ENCODE measurements around the gene ZMYND8. TPM values are rescaled to one million over a fixed set of nuclear protein-coding genes. Genes with fewer than 3 reads are reported as not detected.

The ZMYND8 gene
- polyA plus RNA-seq, 3 donors = 1.4 to 13.8 (median 5.8) TPM

- Histone ChIP-seq H3K4me3 (replicated peaks in 1 of 3; ENCODE audit: low read depth in 2 of 3, low read length in 3 of 3) (no peak overlapping the region), H3K36me3 (replicated peaks in 1 of 2; ENCODE audit: control insufficient read depth in 1 of 2, insufficient read depth in 2 of 2, low read length in 2 of 2) (peaks cover 51 to 95% of the 10 kb centered on the region in 2 donors), H3K27me3 (ENCODE audit: control insufficient read depth in 2 of 2, insufficient read depth in 2 of 2, low read length in 2 of 2) (no peaks in the 10 kb centered on the region), H3K79me2 (ENCODE audit: insufficient read depth, low read length) (peaks cover 48% of the 10 kb centered on the region), H4K20me1 (ENCODE audit: insufficient read depth, low read length) (peaks cover 38% of the 10 kb centered on the region), H3K9me3 (replicated peaks in 1 of 2; ENCODE audit: control insufficient read depth in 1 of 2, insufficient read depth in 1 of 2, low read length in 2 of 2) (no peaks in the 10 kb centered on the region), H3K4me2 (replicated peaks; ENCODE audit: extremely low read depth, low read length, poor library complexity, severe bottlenecking) (no peak overlapping the region), H3K27ac (ENCODE audit: low read depth in 1 of 2, low read length in 2 of 2) (peak overlapping the region in 1 of 2 donors; percentile 20), H3K9ac (ENCODE audit: insufficient read depth, low read length, poor library complexity, severe bottlenecking) (no peak overlapping the region), H2AFZ (ENCODE audit: insufficient read depth, low read depth, low read length, poor library complexity, severe bottlenecking) (no peak overlapping the region), H3K4me1 (ENCODE audit: control insufficient read depth in 1 of 2, insufficient read depth in 2 of 2, low read length in 2 of 2) (no peaks in the 10 kb centered on the region)
- peaks cover 0 to 2% (median 0%) of the 10 kb centered on the region in 3 donors for H3K27me3 Mint-ChIP-seq (ENCODE audit: low read depth in 3 of 3)
- H3K4me3 Mint-ChIP-seq = no peak overlapping the region
- H3K4me1 Mint-ChIP-seq = peaks cover 6% of the 10 kb centered on the region
- H3K9me3 Mint-ChIP-seq = no peaks in the 10 kb centered on the region
- no peak for DNase-seq
- no peak overlapping the region for H3K27ac Mint-ChIP-seq
- intact Hi-C loops (cut with micrococcal nuclease) = loop anchor here in 1 of 2 donors (10.0 kb wide), 1 partner anchor 354 kb away; no protein-coding TSS in a partner anchor
- 100% methylated on average over 2 of the region's 7 CpGs for WGBS (ENCODE audit: insufficient coverage)
- no peak for TF ChIP-seq CTCF (IDR thresholded peaks at IDR 0.05)
- H3K36me3 Mint-ChIP-seq = peaks cover 65 to 91% of the 10 kb centered on the region in 2 donors
Observed at GRCh38 chr20:47271046-47271615, 85.4 kb downstream of the ZMYND8 start.

GRCh38 chr20:47269309-47270165 is 87.0 kb downstream of the ZMYND8 start:
- intact Hi-C loops (cut with micrococcal nuclease) = loop anchor here (1.0 to 10.0 kb wide), 2 partner anchors 13 to 355 kb away; no protein-coding TSS in a partner anchor
- H3K9me3 Mint-ChIP-seq = no peaks in the 10 kb centered on the region
- no peak for DNase-seq
- H4K20me1 ChIP-seq (ENCODE audit: insufficient read depth, low read length) = peaks cover 42% of the 10 kb centered on the region
- H3K4me1 Mint-ChIP-seq = peaks cover 2% of the 10 kb centered on the region
- no peak for TF ChIP-seq CTCF (IDR thresholded peaks at IDR 0.05)
- peaks cover 45 to 91% of the 10 kb centered on the region in 2 donors for H3K36me3 ChIP-seq (replicated peaks in 1 of 2; ENCODE audit: control insufficient read depth in 1 of 2, insufficient read depth in 2 of 2, low read length in 2 of 2)
- no peaks in the 10 kb centered on the region for H3K27me3 ChIP-seq (ENCODE audit: control insufficient read depth in 2 of 2, insufficient read depth in 2 of 2, low read length in 2 of 2)
- peaks cover 48% of the 10 kb centered on the region for H3K79me2 ChIP-seq (ENCODE audit: insufficient read depth, low read length)
- no peak overlapping the region for H2AFZ ChIP-seq (ENCODE audit: insufficient read depth, low read depth, low read length, poor library complexity, severe bottlenecking)
- H3K36me3 Mint-ChIP-seq = peaks cover 52 to 87% of the 10 kb centered on the region in 2 donors
- peak overlapping the region in 1 of 7 donors; percentile 31 for H3K27ac Mint-ChIP-seq
- H3K4me3 ChIP-seq (replicated peaks in 1 of 3; ENCODE audit: low read depth in 2 of 3, low read length in 3 of 3) = no peak overlapping the region
- no peaks in the 10 kb centered on the region for H3K9me3 ChIP-seq (replicated peaks in 1 of 2; ENCODE audit: control insufficient read depth in 1 of 2, insufficient read depth in 1 of 2, low read length in 2 of 2)
- H3K9ac ChIP-seq (ENCODE audit: insufficient read depth, low read length, poor library complexity, severe bottlenecking) = no peak overlapping the region
- H3K4me1 ChIP-seq (ENCODE audit: control insufficient read depth in 1 of 2, insufficient read depth in 2 of 2, low read length in 2 of 2) = no peaks in the 10 kb centered on the region
- H3K27me3 Mint-ChIP-seq (ENCODE audit: low read depth in 3 of 3) = peaks cover 0 to 2% (median 0%) of the 10 kb centered on the region in 3 donors
- no peak overlapping the region for H3K4me3 Mint-ChIP-seq
- no peak overlapping the region for H3K4me2 ChIP-seq (replicated peaks; ENCODE audit: extremely low read depth, low read length, poor library complexity, severe bottlenecking)
- 100% methylated on average over 1 of the region's 7 CpGs for WGBS (ENCODE audit: insufficient coverage)
- H3K27ac ChIP-seq (ENCODE audit: low read depth in 1 of 2, low read length in 2 of 2) = no peak overlapping the region

All from CD14-positive monocyte (primary cell).